ENCODE results near the gene LYSMD1.

DNA sequence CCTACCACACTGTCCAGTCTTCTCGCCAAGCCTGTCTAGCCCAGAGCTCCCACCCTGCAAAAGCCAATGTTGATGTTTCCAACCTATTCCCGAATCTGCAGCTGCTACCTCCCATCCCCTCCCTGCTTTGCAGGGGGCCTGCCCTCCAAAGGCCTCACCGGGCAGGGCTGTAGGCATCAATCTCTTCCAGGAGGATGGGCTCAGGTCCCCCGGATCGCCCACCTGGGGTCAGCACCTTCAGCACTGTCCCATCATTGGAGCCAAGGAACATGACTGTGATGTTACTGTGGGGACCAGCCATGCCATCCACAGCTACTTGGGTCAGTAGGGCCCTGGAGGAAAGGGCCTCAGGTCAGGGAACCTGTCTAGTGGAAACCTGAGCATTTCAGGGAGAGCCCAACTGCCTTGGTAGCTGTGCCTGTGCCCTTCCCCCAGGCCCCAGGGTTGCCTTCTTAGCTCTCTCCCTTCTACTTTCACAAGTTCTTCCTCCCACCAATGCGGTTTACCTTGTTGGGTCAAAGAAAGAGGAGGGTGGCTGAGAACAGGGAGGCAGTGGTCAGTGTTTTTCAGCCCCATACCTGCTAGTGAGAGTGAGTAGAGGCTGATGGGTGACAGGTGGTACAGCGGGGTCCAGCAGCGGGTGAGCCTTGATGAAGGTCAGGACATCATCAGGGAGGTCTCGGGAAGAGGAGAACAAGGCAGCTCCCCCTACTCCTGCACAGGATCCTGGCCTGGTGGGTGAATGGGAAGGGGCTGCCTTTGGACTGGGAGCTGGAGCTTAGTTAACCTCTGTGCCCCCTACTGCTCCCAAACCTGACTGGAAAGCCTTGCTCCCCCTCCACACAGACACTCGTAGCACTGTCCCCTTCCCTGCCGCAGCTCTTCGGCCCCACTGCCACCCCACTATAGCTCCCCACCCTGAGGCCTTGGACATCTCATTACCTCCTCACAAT lies 30.0 kb downstream of the LYSMD1 start:
- TF ChIP-seq POLR2AphosphoS5 (IDR thresholded peaks at IDR 0.05; ENCODE audit: borderline replicate concordance, low read depth, low read length) (no peak), EZH2 (IDR thresholded peaks at IDR 0.05) (no peak)

All from SK-N-MC (cell line).